Activated naive CD8-positive, alpha-beta T cell treated with anti-CD3 and anti-CD28 coated beads, Interleukin-2, amount 10 ng/mL, durations not matched to agents 7 days and 5 days (primary cell): ENCODE measurements around the gene CCDC38. TPM values are rescaled to one million over a fixed set of nuclear protein-coding genes. Genes with fewer than 3 reads are reported as not detected.

Experiments
- ATAC-seq: fragments of 150-1000 bp; cut with Tn5 transposase; one replicate; pipeline ENCODE4 v1.10.0; 2021; ENCODE audit warnings: low read depth, moderate library complexity
- POLR2A ChIA-PET: fragments of 350-600 bp; sonication (Branson Sonifier 250); formaldehyde crosslinking; loops from one replicate; lab custom pipeline; 2021; ENCODE audit warnings: antibody characterized with exemption; lab: Charles Lee
- DNase-seq: peaks from one replicate; pipeline ENCODE4 v3.0.0; 2021
- H3K27ac Mint-ChIP-seq: one replicate; pipeline ENCODE4 v1.8.0; 2022; ENCODE audit warnings: mild to moderate bottlenecking, mixed read lengths
- H3K27me3 Mint-ChIP-seq: one replicate; pipeline ENCODE4 v1.8.0; 2022; ENCODE audit warnings: mild to moderate bottlenecking, moderate library complexity, mixed read lengths
- H3K36me3 Mint-ChIP-seq: one replicate; pipeline ENCODE4 v1.8.0; 2021; ENCODE audit warnings: mild to moderate bottlenecking, mixed read lengths
- H3K4me1 Mint-ChIP-seq: one replicate; pipeline ENCODE4 v1.8.0; 2021; ENCODE audit warnings: mixed read lengths
- H3K4me3 Mint-ChIP-seq: one replicate; pipeline ENCODE4 v1.8.0; 2022; ENCODE audit warnings: mild to moderate bottlenecking, moderate library complexity, mixed read lengths
- H3K9me3 Mint-ChIP-seq: one replicate; pipeline ENCODE4 v1.8.0; 2021; ENCODE audit warnings: mixed read lengths
- total RNA-seq, 2 experiments: library from RNA; stranded (reverse); gene quantifications; one replicate each; pipeline ENCODE4 v1.2.3, GENCODE V29; 2021

CCDC38 gene
- total RNA-seq, 2 experiments from 2014 or later = 0.19 TPM; not detected in 1

DNA sequence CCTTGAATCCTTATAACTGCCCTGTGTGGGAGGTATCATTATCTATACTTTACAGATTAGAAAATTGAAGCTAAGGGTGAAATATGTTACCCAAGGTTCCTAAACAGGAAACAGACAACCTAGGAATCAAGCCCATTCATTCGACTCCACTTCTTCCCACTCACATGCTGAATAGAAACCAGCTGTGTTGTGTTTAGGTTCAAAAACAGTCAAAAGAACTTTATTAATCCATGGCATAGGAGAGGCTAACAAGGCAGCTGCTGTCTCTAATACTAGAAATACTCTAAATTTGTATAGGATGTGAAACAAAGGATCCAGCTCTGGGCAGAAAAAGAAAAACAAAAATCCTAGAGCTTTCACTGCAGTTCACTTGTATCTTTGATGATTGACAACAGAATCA lies 10.6 kb upstream of the CCDC38 start:
- POLR2A ChIA-PET = interaction anchor here (0.7 to 1.2 kb wide), 2 partner anchors 10 kb away, joined by 3 read pairs; partner anchors contain the start of genes AMDHD1 and CCDC38
- ATAC-seq (no peak), DNase-seq (no peak)
- Mint-ChIP-seq H3K27me3 (peaks cover 11% of the 10 kb centered on the region), H3K36me3 (no peaks in the 10 kb centered on the region), H3K4me3 (no peak overlapping the region), H3K9me3 (no peaks in the 10 kb centered on the region), H3K4me1 (no peaks in the 10 kb centered on the region), H3K27ac (no peak overlapping the region)

- Mint-ChIP-seq H3K27ac (no peak overlapping the region), H3K36me3 (no peaks in the 10 kb centered on the region), H3K9me3 (no peaks in the 10 kb centered on the region), H3K27me3 (peaks cover 11% of the 10 kb centered on the region), H3K4me1 (no peaks in the 10 kb centered on the region), H3K4me3 (no peak overlapping the region)
- ATAC-seq (no peak), DNase-seq (no peak)
- POLR2A ChIA-PET = interaction anchor here (1.2 kb wide), 1 partner anchor 9 kb away, joined by 3 read pairs; the partner anchor contains the start of genes AMDHD1 and CCDC38
Observed at GRCh38 chr12:95951515-95951914, 9.1 kb upstream of the CCDC38 start.

- Mint-ChIP-seq H3K27ac (no peak overlapping the region), H3K4me1 (peaks cover 4% of the 10 kb centered on the region), H3K36me3 (no peaks in the 10 kb centered on the region), H3K9me3 (no peaks in the 10 kb centered on the region), H3K4me3 (no peak overlapping the region), H3K27me3 (peaks cover 17% of the 10 kb centered on the region)
- POLR2A ChIA-PET = no interaction called here
- DNase-seq (no peak), ATAC-seq (no peak)
Observed at GRCh38 chr12:95949477-95950206, 7.2 kb upstream of the CCDC38 start.

- no peak overlapping the region for H3K27ac Mint-ChIP-seq
- DNase-seq (no peak), ATAC-seq (no peak)
- peak overlapping the region; percentile 90 for H3K4me3 Mint-ChIP-seq
- H3K4me1 Mint-ChIP-seq = peaks cover 14% of the 10 kb centered on the region
- H3K36me3 Mint-ChIP-seq = no peaks in the 10 kb centered on the region
- POLR2A ChIA-PET = interaction anchor here (1.2 kb wide), 1 partner anchor 92 kb away, joined by 6 read pairs; the partner anchor contains the start of gene LTA4H
- no peaks in the 10 kb centered on the region for H3K9me3 Mint-ChIP-seq
- H3K27me3 Mint-ChIP-seq = peaks cover 6% of the 10 kb centered on the region
Observed at GRCh38 chr12:95944108-95944704, 1.8 kb upstream of the CCDC38 start.

DNA sequence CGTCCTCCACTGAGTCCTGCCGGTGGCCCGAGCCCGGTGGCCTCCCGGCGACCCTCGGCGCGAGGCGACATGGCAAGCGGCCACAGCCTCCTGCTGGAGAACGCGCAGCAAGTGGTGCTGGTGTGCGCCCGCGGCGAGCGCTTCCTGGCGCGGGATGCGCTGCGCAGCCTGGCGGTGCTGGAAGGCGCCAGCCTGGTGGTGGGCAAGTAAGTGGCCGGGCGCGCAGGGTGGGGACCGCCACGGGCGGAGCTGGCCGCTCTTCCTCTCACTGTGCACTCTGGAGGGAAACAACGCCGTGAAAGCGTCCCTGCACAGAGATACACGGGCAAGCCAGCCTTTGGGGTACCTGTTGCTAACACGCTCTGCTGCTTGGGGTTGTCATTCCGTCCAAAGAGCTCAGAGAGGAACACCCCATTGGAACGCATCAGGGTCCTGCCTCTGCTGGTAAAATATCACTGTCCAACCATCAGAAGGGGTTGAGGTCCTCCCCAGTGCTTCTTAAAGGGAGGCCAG lies 972 bp upstream of the CCDC38 start, which contains the start of gene AMDHD1:
TSS of gene AMDHD1 (plus strand) at position 2 of the 513 bp plus-strand sequence. CDS start at position 70, 68 bp downstream.
- ATAC-seq = peak; percentile 75
- Mint-ChIP-seq H3K27ac (peak within 1 kb of the TSS; percentile 92), H3K36me3 (no peaks in the 10 kb centered on the region), H3K4me1 (peaks cover 14% of the 10 kb centered on the region), H3K4me3 (peak within 1 kb of the TSS; percentile 90), H3K9me3 (no peaks in the 10 kb centered on the region), H3K27me3 (peaks cover 8% of the 10 kb centered on the region)
- POLR2A ChIA-PET = interaction anchor here (0.5 to 1.2 kb wide), 4 partner anchors 9 to 1683 kb away, joined by 3 to 6 read pairs (median 3); partner anchors contain the start of gene LTA4H
- DNase-seq = peak; percentile 81

GRCh38 chr12:95942101-95942523 lies 302 bp downstream of the CCDC38 start:
- Mint-ChIP-seq H3K4me1 (peaks cover 14% of the 10 kb centered on the region), H3K9me3 (no peaks in the 10 kb centered on the region), H3K27me3 (peaks cover 12% of the 10 kb centered on the region), H3K4me3 (peak overlapping the region; percentile 90), H3K36me3 (no peaks in the 10 kb centered on the region), H3K27ac (peak overlapping the region; percentile 92)
- ATAC-seq (no peak), DNase-seq (no peak)
- POLR2A ChIA-PET = interaction anchor here (0.8 to 1.3 kb wide), 8 partner anchors 10 to 468 kb away, joined by 3 to 5 read pairs (median 3); partner anchors contain the start of genes CDK17, LTA4H and METAP2

GRCh38 chr12:95940514-95940913 lies 1.9 kb downstream of the CCDC38 start:
- H3K36me3 Mint-ChIP-seq = no peaks in the 10 kb centered on the region
- no peak overlapping the region for H3K27ac Mint-ChIP-seq
- POLR2A ChIA-PET = no interaction called here
- no peak for DNase-seq
- no peak overlapping the region for H3K4me3 Mint-ChIP-seq
- H3K27me3 Mint-ChIP-seq = peaks cover 6% of the 10 kb centered on the region
- ATAC-seq = no peak
- H3K4me1 Mint-ChIP-seq = peaks cover 12% of the 10 kb centered on the region
- no peaks in the 10 kb centered on the region for H3K9me3 Mint-ChIP-seq

- Mint-ChIP-seq H3K27ac (no peak overlapping the region), H3K27me3 (peaks cover 6% of the 10 kb centered on the region), H3K4me1 (no peaks in the 10 kb centered on the region), H3K36me3 (no peaks in the 10 kb centered on the region), H3K4me3 (no peak overlapping the region), H3K9me3 (no peaks in the 10 kb centered on the region)
- ATAC-seq (no peak), DNase-seq (no peak)
- POLR2A ChIA-PET = interaction anchor here (0.6 kb wide), 1 partner anchor 136 kb away, joined by 4 read pairs; no protein-coding TSS in a partner anchor
Observed at GRCh38 chr12:95922231-95922630, 20.2 kb downstream of the CCDC38 start.

GRCh38 chr12:95919110-95919509 lies 23.3 kb downstream of the CCDC38 start:
- Mint-ChIP-seq H3K4me1 (no peaks in the 10 kb centered on the region), H3K9me3 (no peaks in the 10 kb centered on the region), H3K36me3 (no peaks in the 10 kb centered on the region), H3K27ac (no peak overlapping the region), H3K27me3 (peaks cover 18% of the 10 kb centered on the region), H3K4me3 (no peak overlapping the region)
- DNase-seq = no peak
- ATAC-seq = no peak
- POLR2A ChIA-PET = interaction anchor here (0.6 kb wide), 1 partner anchor 275 kb away, joined by 6 read pairs; no protein-coding TSS in a partner anchor

GRCh38 chr12:95918194-95918993 lies 24.0 kb downstream of the CCDC38 start:
- H3K4me3 Mint-ChIP-seq = no peak overlapping the region
- H3K36me3 Mint-ChIP-seq = no peaks in the 10 kb centered on the region
- POLR2A ChIA-PET = interaction anchor here (0.6 kb wide), 1 partner anchor 274 kb away, joined by 6 read pairs; no protein-coding TSS in a partner anchor

DNA sequence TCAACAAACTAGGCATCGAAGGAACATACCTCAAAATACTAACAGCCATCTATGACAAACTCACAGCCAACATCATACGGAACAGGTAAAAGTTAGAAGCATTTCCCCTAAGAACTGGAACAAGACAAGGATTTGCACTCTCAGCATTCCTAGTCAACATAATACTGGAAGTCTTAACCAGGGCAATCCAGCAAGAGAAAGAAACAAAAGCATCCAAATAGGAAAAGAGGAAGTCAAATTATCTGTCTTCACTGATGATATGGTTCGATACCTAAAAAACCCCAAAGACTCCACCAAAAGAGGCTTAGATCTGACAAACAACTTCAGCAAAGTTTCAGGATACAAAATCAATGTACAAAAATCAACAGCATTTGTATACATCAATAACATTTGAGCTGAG lies 32.5 kb downstream of the CCDC38 start:
- H3K27me3 Mint-ChIP-seq = peaks cover 35% of the 10 kb centered on the region
- no peaks in the 10 kb centered on the region for H3K36me3 Mint-ChIP-seq
- DNase-seq (no peak), ATAC-seq (no peak)
- H3K4me1 Mint-ChIP-seq = no peaks in the 10 kb centered on the region
- POLR2A ChIA-PET = no interaction called here
- no peak overlapping the region for H3K4me3 Mint-ChIP-seq
- H3K9me3 Mint-ChIP-seq = no peaks in the 10 kb centered on the region
- no peak overlapping the region for H3K27ac Mint-ChIP-seq

More at GRCh38 chr12:95918194-95918993, 24.0 kb downstream of the CCDC38 start:
- Mint-ChIP-seq H3K27ac (no peak overlapping the region), H3K27me3 (peaks cover 18% of the 10 kb centered on the region), H3K9me3 (no peaks in the 10 kb centered on the region), H3K4me1 (no peaks in the 10 kb centered on the region)
- DNase-seq (no peak), ATAC-seq (peak; percentile 95)

- ATAC-seq = no peak
- no peaks in the 10 kb centered on the region for H3K4me1 Mint-ChIP-seq
- H3K27me3 Mint-ChIP-seq = peaks cover 38% of the 10 kb centered on the region
- POLR2A ChIA-PET = no interaction called here
- no peaks in the 10 kb centered on the region for H3K9me3 Mint-ChIP-seq
- H3K36me3 Mint-ChIP-seq = no peaks in the 10 kb centered on the region
- H3K4me3 Mint-ChIP-seq = no peak overlapping the region
- DNase-seq = no peak
- H3K27ac Mint-ChIP-seq = no peak overlapping the region
Observed at GRCh38 chr12:95908573-95908972, 33.8 kb downstream of the CCDC38 start.
